ENCODE data around the gene INPP5F. TPM values are rescaled to one million over a fixed set of nuclear protein-coding genes. Genes with fewer than 3 reads are reported as not detected.
A peak's percentile ranks its signal among the peaks of the same experiment; 100 is the strongest.

The INPP5F gene
- total RNA-seq, 6 donors from 2014 or later = 6.7 to 14.4 (median 10.1) TPM

DNA sequence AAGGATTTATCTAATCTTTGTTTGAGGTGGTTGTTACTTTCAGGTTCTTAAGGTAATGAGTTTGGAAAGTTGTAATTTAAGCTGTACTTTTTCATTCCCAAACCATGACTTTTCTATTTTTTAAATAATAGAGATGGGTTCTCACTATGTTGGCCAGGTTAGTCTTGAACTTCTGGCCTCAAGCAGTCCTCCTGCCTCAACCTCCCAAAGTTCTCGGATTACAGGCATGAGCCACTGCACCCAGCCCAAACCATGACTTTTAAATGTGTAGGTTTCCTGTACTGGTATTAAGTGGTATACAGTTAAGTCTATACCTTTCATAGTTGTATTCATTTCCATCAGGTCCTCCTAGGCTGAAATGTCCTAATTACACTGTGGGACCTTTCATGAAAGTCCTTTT is 10.4 kb downstream of the INPP5F start:
- peaks cover 10 to 14% (median 11%) of the 10 kb centered on the region in 4 donors for H3K4me1 ChIP-seq
- TF ChIP-seq, protein P1, sequence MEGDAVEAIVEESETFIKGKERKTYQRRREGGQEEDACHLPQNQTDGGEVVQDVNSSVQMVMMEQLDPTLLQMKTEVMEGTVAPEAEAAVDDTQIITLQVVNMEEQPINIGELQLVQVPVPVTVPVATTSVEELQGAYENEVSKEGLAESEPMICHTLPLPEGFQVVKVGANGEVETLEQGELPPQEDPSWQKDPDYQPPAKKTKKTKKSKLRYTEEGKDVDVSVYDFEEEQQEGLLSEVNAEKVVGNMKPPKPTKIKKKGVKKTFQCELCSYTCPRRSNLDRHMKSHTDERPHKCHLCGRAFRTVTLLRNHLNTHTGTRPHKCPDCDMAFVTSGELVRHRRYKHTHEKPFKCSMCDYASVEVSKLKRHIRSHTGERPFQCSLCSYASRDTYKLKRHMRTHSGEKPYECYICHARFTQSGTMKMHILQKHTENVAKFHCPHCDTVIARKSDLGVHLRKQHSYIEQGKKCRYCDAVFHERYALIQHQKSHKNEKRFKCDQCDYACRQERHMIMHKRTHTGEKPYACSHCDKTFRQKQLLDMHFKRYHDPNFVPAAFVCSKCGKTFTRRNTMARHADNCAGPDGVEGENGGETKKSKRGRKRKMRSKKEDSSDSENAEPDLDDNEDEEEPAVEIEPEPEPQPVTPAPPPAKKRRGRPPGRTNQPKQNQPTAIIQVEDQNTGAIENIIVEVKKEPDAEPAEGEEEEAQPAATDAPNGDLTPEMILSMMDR (IDR thresholded peaks at IDR 0.05) = no peak
- H3K9me3 ChIP-seq = no peaks in the 10 kb centered on the region
- H3K27me3 ChIP-seq = no peaks in the 10 kb centered on the region
- ATAC-seq (ENCODE audit: low FRiP score in 2 of 2) (no peak), DNase-seq (no peak)
- H3K4me3 ChIP-seq = no peak overlapping the region
- no peak overlapping the region for H3K27ac ChIP-seq
- WGBS, 2 donors = 85 to 92% methylated on average over 1 of the region's 1 CpG
- H3K36me3 ChIP-seq = no peaks in the 10 kb centered on the region

DNA sequence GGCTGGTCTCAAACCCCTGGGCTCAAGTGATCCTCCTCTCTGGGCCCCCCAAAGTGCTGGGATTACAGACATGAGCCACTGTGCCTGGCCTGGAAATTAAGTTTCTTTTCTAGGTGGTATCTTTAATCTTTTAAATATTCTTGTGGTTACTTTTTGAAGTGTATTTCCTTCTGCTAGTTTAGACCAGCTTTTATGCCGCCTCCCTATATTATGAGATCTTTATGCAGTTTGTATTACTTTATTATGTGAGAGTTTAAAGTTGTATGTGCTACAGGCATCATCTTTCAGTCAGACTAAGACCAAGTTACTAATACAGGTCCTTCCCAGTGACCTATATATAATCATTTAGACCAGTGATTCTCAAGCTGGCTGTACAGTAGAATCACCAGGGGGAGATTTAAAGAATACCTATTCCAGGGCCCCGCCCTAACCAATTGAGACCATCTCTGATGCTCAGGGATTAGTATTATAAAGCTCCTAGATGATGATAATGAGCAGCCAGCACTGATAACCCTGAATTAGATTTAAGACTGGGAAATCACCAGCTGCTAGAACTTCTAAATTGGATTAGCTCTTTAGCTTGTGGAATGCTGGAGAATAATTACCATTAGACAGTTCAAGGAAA is 11.3 kb downstream of the INPP5F start:
- Histone ChIP-seq H3K4me3 (no peak overlapping the region), H3K27ac (peak overlapping the region; percentile 13 to 62 (median 32)), H3K27me3 (no peaks in the 10 kb centered on the region), H3K4me1 (peaks cover 10 to 14% (median 11%) of the 10 kb centered on the region in 4 donors), H3K36me3 (no peaks in the 10 kb centered on the region), H3K9me3 (no peaks in the 10 kb centered on the region)
- no peak for DNase-seq
- WGBS, 2 donors = 93 to 98% methylated on average over 2 of the region's 2 CpGs
- no peak for TF ChIP-seq POLR2AphosphoS5 (IDR thresholded peaks at IDR 0.05)
- no peak for TF ChIP-seq POLR2A (IDR thresholded peaks at IDR 0.05)
- no peak for TF ChIP-seq EP300 (IDR thresholded peaks at IDR 0.05)
- TF ChIP-seq, protein P1 (IDR thresholded peaks at IDR 0.05) = no peak
- no peak for ATAC-seq (ENCODE audit: low FRiP score in 2 of 2)

DNA sequence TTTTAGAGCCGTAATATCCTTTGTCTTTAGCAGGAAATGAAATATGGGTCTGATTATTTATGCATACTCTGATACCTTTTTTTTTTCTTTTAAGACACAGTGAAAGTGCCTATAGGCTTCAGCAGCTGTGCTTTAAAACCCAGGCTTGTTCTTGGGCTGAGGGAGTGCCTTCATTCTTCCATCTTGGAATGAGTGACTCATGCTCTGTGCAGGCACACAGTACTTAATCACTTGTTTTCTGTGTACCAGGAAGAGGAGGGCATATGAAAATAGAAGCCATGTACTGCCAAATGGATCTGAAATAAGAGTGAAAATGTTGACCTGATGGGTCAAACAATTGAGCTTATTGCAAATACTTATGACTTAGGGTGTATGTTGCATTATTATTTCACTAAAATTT is 12.0 kb downstream of the INPP5F start:
- Histone ChIP-seq H3K36me3 (no peaks in the 10 kb centered on the region), H3K27ac (peak overlapping the region; percentile 13 to 62 (median 32)), H3K4me1 (peaks cover 10 to 14% (median 11%) of the 10 kb centered on the region in 4 donors), H3K9me3 (no peaks in the 10 kb centered on the region), H3K27me3 (no peaks in the 10 kb centered on the region), H3K4me3 (no peak overlapping the region)
- ATAC-seq (ENCODE audit: low FRiP score in 2 of 2) (peak; percentile 78 to 80), DNase-seq (peak in 1 of 2 donors; percentile 51)
- WGBS, 2 donors = 53 to 55% methylated on average over 1 of the region's 1 CpG
- TF ChIP-seq EP300 (IDR thresholded peaks at IDR 0.05) = no peak
- peak in 1 of 2 donors; percentile 13 for TF ChIP-seq POLR2AphosphoS5 (IDR thresholded peaks at IDR 0.05)
- no peak for TF ChIP-seq POLR2A (IDR thresholded peaks at IDR 0.05)
- TF ChIP-seq, protein P1 (IDR thresholded peaks at IDR 0.05) = no peak

DNA sequence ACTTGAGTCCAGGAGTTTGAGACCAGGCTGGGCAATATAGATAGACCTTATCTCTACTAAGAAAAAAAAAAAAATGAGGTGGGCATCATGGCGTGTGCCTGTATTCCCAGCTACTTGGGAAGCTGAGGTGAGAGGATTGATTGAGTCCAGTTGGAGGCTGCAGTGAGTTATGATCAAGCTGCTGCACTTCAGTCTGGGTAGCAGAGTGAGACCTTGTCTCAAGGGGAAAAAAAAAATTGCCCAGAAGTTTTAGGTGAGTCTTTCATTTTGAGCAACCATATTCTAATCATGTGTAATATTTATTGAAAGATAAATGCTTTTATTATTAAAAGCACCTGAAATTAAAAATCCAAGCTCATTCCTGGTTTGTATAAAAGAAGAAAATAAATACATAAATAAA is 13.1 kb downstream of the INPP5F start:
- Histone ChIP-seq H3K9me3 (no peaks in the 10 kb centered on the region), H3K27me3 (no peaks in the 10 kb centered on the region), H3K36me3 (no peaks in the 10 kb centered on the region), H3K27ac (no peak overlapping the region), H3K4me3 (no peak overlapping the region), H3K4me1 (peaks cover 10 to 14% (median 11%) of the 10 kb centered on the region in 4 donors)
- DNase-seq (no peak), ATAC-seq (ENCODE audit: low FRiP score in 2 of 2) (no peak)
- WGBS, 2 donors = 92 to 96% methylated on average over 1 of the region's 1 CpG
- TF ChIP-seq POLR2AphosphoS5 (IDR thresholded peaks at IDR 0.05) = no peak
- no peak for TF ChIP-seq EP300 (IDR thresholded peaks at IDR 0.05)
- TF ChIP-seq POLR2A (IDR thresholded peaks at IDR 0.05) = no peak
- TF ChIP-seq, protein P1 (IDR thresholded peaks at IDR 0.05) = no peak

DNA sequence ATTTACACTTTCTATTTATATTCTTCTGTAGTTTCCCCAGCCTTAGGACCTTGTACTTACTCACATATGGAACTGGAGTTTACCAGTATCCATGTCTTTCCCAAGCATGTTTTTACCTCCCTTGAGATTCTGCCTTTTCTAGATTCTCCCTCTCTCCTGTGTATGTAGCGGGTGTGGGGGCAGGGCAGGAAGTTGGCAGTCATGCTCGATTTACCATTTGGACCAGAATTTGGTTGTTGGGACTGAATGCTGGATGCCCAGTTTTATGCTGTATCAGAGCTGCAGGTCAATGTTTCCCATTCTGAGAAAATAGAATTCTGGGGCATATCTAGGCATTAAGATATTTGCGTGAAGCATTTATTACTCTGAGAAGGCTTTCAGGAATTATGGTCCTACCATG is 14.2 kb downstream of the INPP5F start:
- no peaks in the 10 kb centered on the region for H3K9me3 ChIP-seq
- TF ChIP-seq, protein P1 (IDR thresholded peaks at IDR 0.05) = no peak
- TF ChIP-seq POLR2AphosphoS5 (IDR thresholded peaks at IDR 0.05) (no peak), EP300 (IDR thresholded peaks at IDR 0.05) (no peak), POLR2A (IDR thresholded peaks at IDR 0.05) (no peak)
- 85 to 93% methylated on average over 3 of the region's 3 CpGs for WGBS, 2 donors
- peaks cover 10 to 14% (median 11%) of the 10 kb centered on the region in 4 donors for H3K4me1 ChIP-seq
- H3K27ac ChIP-seq = no peak overlapping the region
- DNase-seq = no peak
- ATAC-seq (ENCODE audit: low FRiP score in 2 of 2) = no peak
- H3K27me3 ChIP-seq = no peaks in the 10 kb centered on the region
- H3K36me3 ChIP-seq = no peaks in the 10 kb centered on the region
- H3K4me3 ChIP-seq = no peak overlapping the region

All from upper lobe of left lung (tissue), 6 donors.